Kidney epithelial cell (primary cell): ENCODE results near the gene FREM2. TPM values are rescaled to one million over a fixed set of nuclear protein-coding genes. Genes with fewer than 3 reads are reported as not detected.

ENCODE experiments used
- DNase-seq: peaks from one replicate; pipeline ENCODE4 v3.0.0-alpha.2; 2010; ENCODE audit warnings: low read depth
- H3K27me3 ChIP-seq: 2 replicates; pipeline ENCODE4 v1.6.0; 2011; ENCODE audit warnings: low read length; ENCODE audit not compliant: control insufficient read depth, insufficient read depth
- H3K36me3 ChIP-seq: 2 replicates; pipeline ENCODE4 v1.5.1; 2011; ENCODE audit warnings: low read length; ENCODE audit not compliant: control insufficient read depth, insufficient read depth
- H3K4me3 ChIP-seq: 2 replicates; pipeline ENCODE4 v1.5.1; 2011; ENCODE audit warnings: low read depth, mild to moderate bottlenecking, control low read depth, low read length
- CTCF ChIP-seq: IDR thresholded peaks from 2 replicates; pipeline ENCODE4 v1.5.1; 2011; ENCODE audit warnings: mild to moderate bottlenecking, moderate library complexity, low read length, control low read depth, inconsistent platforms; ENCODE audit not compliant: insufficient read depth, poor library complexity, severe bottlenecking
- total RNA-seq: library from RNA; depleted of rRNA; stranded (reverse); fragments of >200 nt; gene quantifications from 2 replicates; pipeline ENCODE4 v1.2.3, GENCODE V29; 2015

FREM2 gene
- total RNA-seq, 1 donor from 2014 or later: 1.0 TPM

GRCh38 chr13:38821770-38822551 is 135.1 kb downstream of the FREM2 start:
- DNase-seq: no peak
- no peak overlapping the region for H3K4me3 ChIP-seq
- no peaks in the 10 kb centered on the region for H3K36me3 ChIP-seq
- no peak for TF ChIP-seq CTCF
- no peaks in the 10 kb centered on the region for H3K27me3 ChIP-seq

GRCh38 chr13:38824342-38824741 is 137.5 kb downstream of the FREM2 start:
- H3K27me3 ChIP-seq: no peaks in the 10 kb centered on the region
- H3K4me3 ChIP-seq: no peak overlapping the region
- no peak for DNase-seq
- TF ChIP-seq CTCF: no peak
- no peaks in the 10 kb centered on the region for H3K36me3 ChIP-seq

GRCh38 chr13:38826182-38826813 is 139.4 kb downstream of the FREM2 start:
- DNase-seq: no peak
- Histone ChIP-seq H3K27me3 (no peaks in the 10 kb centered on the region), H3K4me3 (no peak overlapping the region), H3K36me3 (no peaks in the 10 kb centered on the region)
- TF ChIP-seq CTCF: no peak

- no peak for DNase-seq
- H3K36me3 ChIP-seq: no peaks in the 10 kb centered on the region
- no peaks in the 10 kb centered on the region for H3K27me3 ChIP-seq
- no peak for TF ChIP-seq CTCF
- H3K4me3 ChIP-seq: no peak overlapping the region
Observed at GRCh38 chr13:38830442-38831045, 143.7 kb downstream of the FREM2 start.

GRCh38 chr13:38844581-38844980 is 157.7 kb downstream of the FREM2 start:
- DNase-seq: no peak
- Histone ChIP-seq H3K27me3 (no peaks in the 10 kb centered on the region), H3K4me3 (no peak overlapping the region), H3K36me3 (no peaks in the 10 kb centered on the region)
- no peak for TF ChIP-seq CTCF
